HG03064 (cell line): ENCODE measurements around the gene AGAP9.
"Not testable (repeated sequence)": the region's sequence is repeated elsewhere in the genome, so short reads cannot be mapped to it uniquely, and the experiment has no call there.

Experiments
- ATAC-seq: cut with Tn5 transposase; IDR thresholded peaks from one replicate; pipeline ENCODE4 v1.9.1; 2021; ENCODE audit warnings: low read depth; ENCODE audit not compliant: unreplicated experiment

Gene AGAP9

DNA sequence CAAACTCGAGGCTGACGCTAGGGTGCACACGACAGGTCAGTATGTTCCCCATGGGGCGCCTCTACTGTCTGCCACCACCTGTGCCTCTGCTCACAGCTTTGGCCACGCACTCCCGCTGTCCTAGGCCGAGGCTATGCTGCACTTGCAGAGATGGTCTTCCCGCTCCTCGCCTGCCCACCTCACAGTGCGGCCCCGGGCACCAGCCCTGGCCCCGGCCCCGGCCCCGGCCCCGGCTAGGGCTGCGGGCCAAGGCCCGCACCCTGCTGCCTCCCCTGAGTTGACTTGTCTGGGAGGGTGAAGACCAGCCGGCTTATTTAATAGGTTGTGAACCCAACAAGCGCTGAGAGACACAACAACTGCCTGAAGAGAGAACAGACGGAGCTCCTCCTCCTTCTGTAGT lies at the start of gene AGAP9:
AGAP9 (minus strand) TSS at position 164 of the 400 bp plus-strand sequence; CDS start at position 52, 112 bp downstream.
- ATAC-seq, result not testable (repeated sequence)

DNA sequence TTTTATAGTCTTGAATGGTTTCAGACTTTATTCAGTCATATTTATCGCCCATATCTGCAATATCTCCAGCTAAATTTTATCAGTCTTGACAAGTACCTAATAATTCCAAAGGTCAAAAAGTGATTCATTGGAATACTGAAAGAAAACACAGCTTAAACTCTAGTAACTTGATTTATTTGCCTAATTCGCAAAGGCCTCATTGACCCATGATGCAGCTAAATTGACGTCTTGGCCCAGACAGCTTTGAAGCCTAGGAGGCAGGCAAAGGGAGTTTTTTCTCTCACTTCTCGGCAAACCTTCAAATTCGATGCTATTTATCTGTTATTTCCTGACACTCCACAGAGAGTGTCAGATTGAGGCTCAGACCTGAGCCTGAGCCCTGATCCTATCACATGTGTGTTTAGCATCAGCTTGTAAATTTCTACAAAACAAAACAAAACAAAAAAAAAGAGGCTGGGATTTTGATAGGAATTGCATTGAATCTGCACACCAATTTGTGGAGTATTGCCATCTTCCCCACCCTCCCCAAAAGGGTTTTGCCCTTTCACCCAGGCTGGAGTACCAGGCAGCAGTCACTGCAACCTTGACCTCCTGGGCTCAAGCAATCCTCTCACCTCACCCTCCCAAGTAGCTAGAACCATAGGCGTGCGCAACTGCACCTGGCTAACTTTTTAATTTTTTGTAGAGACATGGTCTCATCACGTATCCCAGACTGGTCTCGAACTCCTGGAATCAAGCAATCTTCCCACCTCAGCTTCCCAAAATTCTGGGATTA lies 47.9 kb upstream of the AGAP9 start:
- not testable (repeated sequence) for ATAC-seq

DNA sequence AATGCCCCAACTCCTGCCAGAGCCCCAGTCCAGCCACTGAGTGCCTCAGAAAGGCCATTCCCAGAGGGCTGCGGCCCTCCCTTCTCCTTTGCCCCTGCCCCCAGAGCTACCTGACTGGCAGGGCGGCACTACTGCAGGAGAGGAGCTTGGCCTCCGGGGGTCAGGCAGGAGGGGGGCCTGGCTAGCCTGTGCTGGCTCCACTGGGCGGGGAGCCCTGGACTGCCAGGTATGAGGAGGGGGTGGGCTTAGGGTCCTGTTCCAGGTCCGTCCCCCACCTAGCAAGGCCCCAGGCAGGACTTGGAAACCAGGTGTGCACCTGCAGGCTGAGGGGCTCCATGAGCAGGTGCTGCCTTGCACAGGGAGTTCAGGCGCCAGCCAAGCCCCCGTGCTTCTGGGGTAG lies 43.3 kb upstream of the AGAP9 start:
- not testable (repeated sequence) for ATAC-seq

DNA sequence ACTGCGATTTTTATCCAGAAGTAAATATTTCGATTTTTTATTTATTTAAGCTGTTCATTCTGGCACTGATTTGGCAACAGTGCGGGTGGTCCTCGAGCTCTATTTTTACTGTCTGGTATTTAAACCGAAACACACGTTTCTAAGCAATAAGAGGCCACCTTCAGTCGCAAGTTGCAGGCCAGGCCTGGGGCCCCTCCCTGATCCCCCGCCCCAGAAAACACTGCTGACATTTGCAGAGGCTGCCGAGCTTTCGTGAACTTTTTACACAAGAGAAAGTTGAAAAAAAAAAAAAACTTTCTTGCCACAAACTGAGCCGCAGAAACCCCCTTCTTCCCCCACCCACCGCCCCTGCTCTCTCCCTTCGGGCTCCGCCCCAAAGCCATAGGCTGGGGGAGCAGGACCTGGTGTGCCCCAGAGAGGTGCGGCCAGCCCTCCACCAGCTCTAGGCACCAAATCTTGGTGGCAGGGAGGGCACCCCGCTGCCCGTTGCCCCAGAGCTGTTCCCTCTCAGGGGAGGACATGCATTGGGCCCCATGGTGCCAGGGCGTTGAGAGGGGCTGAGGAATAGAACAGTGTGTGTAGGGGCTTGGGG lies 42.8 kb upstream of the AGAP9 start:
- ATAC-seq, result not testable (repeated sequence)

DNA sequence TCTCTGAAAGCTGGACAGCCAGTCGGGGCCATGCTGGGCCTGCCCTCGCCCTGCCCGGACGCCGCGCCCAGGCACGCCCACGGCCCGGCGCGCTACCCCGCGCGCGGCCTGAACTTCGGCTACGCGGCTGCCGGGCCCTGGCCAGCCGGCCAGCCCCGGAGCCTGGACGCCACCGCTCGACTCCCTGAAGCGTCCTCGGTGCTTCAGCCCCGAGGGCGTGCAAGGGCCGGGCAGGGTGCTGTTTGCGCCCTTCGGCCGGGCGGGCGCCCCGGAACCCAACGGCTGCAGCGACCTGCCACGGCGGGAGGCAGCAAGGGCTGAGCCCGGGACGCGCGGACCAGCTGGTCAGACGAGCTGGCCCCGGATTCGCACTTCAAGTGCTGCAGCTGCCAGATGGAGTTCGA lies 42.1 kb upstream of the AGAP9 start:
- not testable (repeated sequence) for ATAC-seq

DNA sequence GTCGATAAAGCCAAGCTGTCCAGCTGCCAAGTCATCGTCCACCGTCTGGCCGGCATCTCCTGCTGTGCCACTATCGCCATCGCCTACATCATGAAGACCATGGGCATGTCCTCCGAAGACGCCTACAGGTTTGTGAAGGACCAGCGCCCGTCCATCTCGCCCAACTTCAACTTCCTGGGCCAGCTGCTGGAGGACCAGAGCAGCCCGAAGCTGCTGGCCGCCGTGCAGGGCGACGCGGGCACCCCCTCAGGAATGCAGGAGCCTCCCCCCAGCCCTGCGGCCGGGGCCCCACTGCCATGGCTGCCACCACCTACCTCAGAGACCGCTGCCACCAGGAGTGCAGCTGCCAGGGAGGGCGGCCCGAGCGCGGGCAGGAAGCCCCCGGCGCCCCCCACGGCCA lies 41.5 kb upstream of the AGAP9 start:
- ATAC-seq, result not testable (repeated sequence)

DNA sequence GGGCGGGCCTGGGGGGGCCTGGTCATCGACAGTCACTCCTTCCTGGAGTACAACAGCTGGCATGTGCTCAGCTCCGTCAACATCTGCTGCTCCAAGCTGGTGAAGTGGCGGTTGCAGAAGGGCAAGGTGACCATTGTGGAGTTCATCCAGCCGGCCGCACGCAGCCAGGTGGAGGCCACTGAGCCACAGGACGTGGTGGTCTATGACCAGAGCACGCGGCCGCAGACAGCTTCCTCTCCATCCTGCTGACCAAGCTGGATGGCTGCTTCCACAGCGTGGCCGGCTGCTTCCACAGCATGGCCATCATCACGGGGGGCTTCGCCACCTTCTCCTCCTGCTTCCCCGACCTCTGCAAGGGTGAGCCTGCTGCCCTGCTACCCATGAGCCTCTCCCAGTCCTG lies 40.9 kb upstream of the AGAP9 start:
- not testable (repeated sequence) for ATAC-seq

DNA sequence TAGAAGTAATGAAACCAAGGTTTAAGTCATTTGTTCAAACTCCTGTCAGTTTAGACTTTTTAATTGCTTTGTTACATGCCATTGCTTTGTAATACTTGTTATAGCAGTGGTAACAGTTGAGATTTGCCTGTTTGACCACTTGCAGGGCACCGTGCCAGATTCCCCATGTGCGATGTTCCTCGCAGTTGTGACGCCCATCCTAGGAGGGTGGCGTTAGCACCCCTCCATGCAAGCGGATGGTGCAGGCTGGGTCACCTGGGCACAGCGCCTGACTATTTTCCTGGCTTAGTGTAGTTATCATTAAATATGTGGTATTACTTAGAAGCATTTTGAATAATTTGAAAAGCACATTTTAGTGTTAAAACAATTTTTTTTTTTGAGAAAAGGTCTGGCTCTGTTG lies 37.0 kb upstream of the AGAP9 start:
- not testable (repeated sequence) for ATAC-seq

DNA sequence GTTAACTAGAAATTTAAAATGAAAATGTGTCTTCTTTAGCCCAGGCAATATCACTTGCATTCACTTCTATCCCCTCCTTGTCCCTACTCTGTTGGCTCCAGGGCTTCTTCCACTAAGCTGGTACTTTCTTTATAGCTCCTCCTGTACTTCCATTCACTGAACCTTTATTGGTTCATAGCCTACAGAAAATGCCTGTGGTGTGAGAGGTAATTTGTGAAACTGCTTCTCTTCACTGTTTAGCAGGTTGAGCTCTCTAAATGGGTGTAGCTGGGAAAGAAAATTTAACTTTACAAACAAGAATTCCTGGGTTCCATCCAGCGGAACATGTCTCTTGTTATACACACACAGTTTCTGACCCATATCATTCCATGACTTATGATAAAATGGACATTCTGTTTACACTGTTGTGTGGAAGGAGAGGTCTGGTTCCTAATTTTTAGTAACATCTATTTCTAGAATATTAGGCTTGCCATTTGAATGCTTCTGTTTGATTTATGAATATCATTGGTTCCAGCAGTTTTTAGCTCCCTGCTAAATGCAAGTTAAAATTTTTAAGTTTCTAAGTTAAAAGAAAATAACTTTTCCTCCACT lies 36.4 kb upstream of the AGAP9 start:
- ATAC-seq, result not testable (repeated sequence)

DNA sequence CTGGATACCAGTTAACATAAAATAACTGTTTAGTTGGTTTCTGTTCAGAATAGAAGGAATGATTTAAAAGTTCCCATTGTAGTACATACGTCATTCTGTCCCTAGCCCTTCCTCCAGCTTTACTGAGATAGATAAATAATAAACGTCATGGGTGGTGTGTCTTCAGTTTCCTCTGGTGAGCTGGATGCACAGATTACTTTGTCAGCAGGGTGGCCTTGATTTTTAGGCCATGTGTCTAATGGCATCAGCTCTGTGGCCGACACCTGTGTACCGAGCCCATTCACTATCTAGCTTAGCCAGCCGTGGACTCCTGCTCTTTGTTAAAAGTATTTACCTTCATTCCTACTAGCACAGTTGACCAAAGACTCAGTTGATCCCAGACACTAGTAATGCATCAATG lies 34.7 kb upstream of the AGAP9 start:
- ATAC-seq, result not testable (repeated sequence)

DNA sequence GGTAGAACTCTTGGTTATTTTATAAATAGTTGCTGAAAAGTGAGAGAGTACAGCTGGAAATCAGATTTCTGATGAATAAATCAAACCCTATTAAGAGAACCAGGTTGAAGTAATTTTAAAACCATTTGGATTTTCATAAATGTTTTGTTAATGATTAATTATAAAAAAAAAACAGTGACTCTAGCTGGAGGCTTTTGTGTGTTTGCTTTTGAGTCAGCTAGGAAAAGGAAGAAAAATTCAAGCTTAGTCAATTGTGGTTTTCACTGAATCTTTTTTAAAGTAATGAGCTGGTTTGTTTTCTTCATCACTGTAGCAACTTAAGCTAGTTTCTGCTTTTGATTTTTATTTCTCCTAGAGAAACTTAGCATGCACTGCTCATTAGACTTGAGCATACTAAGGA lies 34.2 kb upstream of the AGAP9 start:
- not testable (repeated sequence) for ATAC-seq

DNA sequence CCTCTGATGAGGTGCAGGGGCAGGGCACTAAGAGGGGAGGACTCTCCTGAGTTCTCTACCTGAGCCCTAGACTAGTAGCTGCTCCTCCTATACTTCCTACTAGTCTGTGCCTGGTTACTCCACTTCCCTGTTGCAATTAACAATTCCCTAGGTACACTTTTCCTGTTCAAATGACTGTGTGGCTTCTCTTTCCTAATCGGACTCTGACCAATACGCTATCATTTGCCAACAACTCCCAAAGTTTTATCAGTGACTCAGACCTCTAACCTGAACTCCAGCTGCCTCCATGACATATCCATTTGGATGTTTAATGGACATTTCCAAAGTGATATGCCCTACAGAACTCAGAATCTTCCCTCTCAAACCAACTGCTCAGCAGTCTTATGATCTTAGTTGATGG lies 31.9 kb upstream of the AGAP9 start:
- not testable (repeated sequence) for ATAC-seq

DNA sequence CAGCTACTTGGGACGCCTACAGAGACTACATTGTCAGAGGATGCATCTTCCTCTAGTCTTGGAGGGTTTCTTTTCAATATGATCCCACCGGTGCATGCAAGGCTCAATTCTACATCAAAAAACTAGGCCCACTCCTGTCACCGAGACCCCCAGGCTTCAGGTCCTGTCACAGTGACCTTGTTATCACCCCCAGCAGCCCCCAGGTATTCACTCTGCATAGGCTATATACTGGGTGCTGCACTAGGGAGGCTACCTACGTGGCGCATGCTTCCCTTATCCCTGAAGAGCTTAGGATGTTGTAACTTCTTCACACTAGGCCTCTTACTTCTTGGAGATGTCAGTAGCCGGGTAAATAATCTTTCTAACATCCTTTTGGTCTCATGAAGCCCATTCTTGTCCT lies 31.1 kb upstream of the AGAP9 start:
- not testable (repeated sequence) for ATAC-seq

DNA sequence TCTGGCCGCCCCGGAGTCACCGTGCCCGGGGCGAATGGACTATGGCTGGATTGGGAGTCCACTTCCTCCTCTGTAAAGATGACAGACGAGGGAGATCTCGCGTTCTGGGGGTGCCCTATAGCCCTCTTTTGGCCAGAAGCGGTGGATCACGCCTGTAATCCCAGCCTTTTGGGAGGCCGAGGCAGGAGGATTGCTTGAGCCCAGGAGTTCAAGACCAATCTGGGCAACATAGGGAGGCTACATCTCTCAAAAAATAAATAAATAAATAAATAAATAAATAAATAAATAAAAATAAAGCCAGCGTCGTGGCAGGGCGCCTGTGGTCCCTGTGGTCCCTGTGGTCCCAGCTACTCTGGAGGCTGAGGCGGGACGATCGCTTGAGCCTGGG lies 30.4 kb upstream of the AGAP9 start:
- not testable (repeated sequence) for ATAC-seq

DNA sequence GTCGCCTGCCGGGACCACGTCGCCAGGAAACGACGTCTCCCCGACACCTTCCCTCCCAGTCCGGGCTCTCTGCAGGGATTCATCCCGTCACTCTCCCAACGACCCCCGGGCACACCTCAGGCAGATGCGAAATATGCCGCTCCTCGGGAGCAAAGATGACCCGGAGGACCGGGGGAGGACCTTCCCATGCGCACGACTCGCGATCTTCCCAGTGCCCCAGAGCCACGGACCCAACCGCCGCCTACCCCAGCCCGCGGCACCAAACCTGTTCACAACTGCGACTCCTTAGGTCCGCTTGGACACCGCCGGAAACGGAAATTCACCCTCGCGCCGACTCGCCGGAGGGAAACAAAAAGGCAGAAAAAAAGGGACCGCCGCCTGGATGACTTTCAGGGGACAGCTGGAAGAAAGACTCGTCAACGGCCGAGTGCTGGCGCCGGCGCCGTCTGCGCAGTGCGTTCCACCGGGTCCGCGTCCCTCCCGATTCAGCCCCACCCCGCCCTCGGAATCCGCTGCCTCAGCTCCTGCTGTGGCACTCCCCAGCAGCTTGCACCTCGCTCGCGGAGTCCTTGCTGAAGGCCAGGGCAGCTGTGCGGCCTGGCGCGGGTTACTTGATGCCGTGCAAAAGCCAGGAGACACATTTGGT lies 29.9 kb upstream of the AGAP9 start:
- ATAC-seq, result peak; percentile 78

DNA sequence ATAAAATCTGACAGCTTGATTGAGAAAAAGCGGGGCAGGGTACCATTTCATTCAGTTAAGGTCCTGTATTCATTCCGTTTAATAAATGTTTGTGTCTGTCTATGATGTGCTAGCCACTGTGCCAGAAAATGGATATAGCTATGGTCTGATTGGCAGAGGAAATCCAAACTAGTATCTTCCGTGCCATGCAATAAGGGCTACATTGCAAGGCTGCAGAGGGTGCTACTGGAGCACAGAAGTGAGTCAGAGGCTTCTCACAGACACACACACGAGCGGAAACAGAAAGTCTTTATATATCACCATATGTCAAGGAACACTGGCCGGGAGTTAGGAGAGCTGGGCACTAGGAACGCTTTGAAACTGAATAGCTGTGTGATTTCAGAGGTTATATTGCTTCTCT lies 29.3 kb upstream of the AGAP9 start:
- ATAC-seq, result peak; percentile 51

DNA sequence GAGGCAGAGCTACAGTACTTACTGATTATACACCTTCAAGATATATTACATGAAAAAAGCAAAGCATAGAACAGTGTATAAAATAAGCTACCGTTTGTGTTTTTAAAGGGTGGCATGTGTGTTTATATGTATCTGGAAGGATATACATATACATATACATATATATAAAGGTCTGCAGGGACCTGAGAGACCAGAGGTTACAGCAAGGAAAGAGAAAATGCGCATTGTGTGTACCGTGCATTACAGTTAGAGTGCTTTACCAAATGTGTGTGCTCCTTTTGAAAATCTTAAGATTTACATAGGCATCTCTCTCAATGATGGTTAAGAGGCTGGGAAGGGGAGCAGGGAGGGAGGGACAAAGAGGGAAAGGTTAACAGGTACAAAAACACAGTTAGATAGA lies 23.8 kb upstream of the AGAP9 start:
- not testable (repeated sequence) for ATAC-seq

DNA sequence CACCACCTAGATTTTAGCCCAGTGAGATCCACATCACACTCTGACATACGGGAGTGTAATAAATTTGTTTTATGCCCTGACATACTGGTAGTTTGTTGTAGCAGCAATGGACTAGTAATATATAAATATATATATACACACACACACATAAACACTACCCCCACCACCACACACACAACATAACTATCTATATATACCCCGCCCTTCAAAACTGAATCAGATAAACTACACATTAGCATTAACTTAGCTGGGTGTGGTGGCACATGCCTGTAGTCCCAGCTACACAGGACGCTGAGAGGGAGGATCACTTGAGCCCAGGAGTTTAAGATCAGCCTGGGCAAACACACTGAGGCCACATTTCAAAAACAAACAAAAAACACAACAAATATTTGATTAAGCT lies 13.0 kb upstream of the AGAP9 start:
- ATAC-seq, result not testable (repeated sequence)

DNA sequence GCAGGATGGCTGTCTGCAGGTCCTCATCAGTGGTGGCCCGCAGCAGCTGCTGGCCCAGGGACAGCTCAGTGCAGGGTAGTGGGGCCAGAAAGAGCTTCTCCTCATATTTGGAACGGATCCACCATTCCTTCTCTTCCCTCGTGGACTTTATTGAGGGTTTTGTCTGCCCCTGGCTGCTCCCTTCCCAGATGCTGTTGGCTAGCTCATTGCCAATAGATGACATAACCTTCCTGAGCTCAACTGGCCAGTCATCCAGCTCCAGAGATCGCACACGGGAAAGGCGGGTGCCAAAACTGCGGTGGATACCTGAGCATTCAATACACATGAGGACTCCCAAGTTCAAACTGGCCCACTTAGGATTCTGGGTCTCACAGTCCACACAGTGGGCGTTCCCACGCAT lies 21.1 kb downstream of the AGAP9 start:
- not testable (repeated sequence) for ATAC-seq

DNA sequence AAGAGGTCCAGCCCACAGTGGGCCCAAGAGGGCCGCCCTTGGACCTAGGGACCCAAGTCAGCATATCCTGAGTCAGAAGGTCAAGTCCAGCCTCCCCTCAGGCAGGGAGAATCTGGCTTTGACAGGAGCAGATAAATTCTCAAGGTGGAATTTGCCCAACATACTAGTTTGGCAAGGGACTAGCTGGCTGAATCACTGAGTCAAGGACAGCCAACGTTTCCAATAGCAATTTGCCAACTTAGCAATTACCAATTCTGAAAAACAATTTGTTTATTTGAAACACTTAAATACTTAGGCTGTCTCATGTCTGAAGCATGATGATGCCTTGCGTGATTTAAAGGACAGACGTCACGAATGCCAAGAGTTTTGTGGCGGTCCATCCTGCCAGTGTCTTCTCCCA lies 29.2 kb downstream of the AGAP9 start:
- not testable (repeated sequence) for ATAC-seq

DNA sequence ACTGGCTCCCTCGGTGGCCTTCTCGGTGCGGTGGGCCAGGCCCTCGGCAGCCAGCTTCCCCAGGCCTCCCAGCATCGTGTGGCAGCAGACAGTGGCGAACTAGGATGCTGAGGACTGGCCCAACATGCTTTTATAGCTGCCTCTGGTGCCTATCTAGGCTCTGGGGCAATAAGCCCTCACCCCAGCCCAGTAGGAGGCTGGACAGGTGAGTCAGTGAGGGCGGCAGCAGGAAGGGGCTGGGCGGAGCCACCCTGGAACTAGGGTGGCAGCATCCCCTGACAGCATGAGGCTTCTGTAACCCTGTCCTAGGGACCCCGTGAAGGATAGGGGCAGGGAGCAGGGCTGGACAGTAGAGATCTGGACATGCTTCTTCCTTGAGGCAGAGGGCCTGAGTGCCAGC lies 31.8 kb downstream of the AGAP9 start, which contains the start of gene FAM25G:
FAM25G (minus strand) TSS at position 101 of the 400 bp plus-strand sequence; CDS start at position 75, 26 bp downstream.
- ATAC-seq, result not testable (repeated sequence)
